ENCODE data around the gene POLR3E.
A peak's percentile ranks its signal among the peaks of the same experiment; 100 is the strongest.

POLR3E gene, protein sequence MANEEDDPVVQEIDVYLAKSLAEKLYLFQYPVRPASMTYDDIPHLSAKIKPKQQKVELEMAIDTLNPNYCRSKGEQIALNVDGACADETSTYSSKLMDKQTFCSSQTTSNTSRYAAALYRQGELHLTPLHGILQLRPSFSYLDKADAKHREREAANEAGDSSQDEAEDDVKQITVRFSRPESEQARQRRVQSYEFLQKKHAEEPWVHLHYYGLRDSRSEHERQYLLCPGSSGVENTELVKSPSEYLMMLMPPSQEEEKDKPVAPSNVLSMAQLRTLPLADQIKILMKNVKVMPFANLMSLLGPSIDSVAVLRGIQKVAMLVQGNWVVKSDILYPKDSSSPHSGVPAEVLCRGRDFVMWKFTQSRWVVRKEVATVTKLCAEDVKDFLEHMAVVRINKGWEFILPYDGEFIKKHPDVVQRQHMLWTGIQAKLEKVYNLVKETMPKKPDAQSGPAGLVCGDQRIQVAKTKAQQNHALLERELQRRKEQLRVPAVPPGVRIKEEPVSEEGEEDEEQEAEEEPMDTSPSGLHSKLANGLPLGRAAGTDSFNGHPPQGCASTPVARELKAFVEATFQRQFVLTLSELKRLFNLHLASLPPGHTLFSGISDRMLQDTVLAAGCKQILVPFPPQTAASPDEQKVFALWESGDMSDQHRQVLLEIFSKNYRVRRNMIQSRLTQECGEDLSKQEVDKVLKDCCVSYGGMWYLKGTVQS

DNA sequence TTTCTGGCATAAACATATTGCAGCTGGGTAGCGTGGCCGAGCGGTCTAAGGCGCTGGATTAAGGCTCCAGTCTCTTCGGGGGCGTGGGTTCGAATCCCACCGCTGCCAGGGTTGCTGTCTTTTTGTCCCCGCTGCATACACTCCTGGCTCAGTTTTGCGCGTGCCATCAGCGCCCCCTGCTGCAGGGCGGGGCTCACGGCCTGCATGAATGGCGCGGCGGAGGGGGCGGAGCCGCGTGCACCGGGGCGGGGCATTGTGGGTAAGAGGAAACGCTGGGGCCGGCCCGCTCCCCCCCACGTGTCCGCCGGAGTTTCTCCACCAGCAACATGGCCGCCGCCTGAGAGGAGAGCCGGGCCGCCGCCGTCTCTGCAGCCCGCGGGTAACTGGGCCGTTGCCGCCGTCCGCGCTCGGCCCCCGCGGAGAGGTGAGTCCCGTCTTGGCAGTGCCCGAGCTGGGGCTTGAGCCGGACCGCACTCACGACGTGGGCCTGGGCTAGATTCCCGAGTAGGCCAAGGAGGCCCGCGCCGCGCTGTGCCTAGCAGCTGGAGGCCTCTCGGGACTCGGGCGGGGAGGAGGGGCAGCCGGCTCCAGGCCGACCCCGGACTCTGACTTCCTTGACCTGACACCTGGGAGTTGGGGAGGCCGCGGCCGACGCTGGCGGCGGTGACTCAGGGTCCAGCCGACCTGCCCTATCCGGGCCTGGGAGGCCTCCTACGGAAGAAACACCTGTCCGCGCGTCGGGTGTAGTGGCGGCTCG is at the start of gene POLR3E:
Gene POLR3E, plus strand, starts transcription at position 296 of the 757 bp plus-strand sequence. CDS start 5,560 bp downstream, outside the sequence.
- DNase-seq (ENCODE audit: low spot score): peak; percentile 100

DNA sequence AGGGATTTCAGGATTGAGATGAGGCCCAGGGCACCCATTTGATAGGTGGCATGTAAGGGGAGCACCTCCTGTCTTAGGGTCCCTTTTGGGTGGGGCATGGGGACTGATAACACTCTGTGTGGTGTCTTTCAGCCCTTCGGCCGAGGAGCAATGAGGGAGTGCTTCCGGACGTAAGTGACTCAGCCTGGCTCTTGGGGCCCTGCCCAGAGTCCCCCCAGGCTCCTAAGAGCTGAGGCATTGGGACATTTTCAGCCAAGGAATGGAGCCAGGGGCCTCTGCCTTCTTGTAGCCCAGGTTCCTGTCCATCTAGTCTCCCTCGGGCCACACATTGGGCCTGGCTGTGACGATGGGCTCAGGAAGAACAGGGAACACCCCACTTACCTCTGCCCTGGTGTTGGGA is 46.7 kb upstream of the POLR3E start:
- no peak for DNase-seq (ENCODE audit: low spot score)

DNA sequence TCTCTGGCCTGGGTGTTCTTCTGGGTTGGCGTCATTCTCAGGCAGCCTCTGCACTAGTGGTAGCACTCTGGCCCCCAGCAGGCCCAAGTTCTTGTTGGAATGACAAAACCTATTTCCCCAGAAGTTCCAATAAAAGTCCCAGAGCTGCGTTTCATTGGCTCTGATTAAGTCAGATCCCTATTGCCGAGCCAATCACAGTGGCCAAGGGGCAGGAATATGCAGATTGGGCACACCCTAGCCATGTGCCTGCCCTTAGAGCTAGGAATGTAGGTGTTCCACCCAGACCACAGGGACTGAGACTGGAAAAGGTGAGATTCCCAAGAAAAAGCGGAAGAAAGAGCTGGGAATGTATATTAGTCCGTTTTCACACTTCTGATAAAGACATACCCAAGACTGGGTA is 44.9 kb upstream of the POLR3E start:
- DNase-seq (ENCODE audit: low spot score): no peak

DNA sequence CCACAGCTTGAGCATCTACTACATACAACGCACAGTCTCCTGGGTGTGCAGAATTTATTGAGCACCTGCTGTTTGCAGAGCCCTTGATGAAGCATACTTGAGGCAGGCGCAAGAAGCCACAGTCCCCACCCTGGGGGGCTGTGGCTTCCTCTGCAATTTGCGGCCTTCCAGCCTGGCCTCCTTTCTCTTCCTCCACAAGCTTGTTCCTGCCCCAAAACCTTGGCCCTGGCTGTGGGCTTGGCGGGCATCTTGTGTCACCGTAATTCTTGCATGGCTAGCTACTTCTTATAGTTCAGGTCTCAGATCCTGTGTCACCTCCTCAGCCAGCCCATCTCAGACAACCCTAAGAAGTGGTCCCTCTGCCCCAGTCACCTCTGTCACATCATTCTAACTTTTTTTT is 43.9 kb upstream of the POLR3E start:
- no peak for DNase-seq (ENCODE audit: low spot score)

DNA sequence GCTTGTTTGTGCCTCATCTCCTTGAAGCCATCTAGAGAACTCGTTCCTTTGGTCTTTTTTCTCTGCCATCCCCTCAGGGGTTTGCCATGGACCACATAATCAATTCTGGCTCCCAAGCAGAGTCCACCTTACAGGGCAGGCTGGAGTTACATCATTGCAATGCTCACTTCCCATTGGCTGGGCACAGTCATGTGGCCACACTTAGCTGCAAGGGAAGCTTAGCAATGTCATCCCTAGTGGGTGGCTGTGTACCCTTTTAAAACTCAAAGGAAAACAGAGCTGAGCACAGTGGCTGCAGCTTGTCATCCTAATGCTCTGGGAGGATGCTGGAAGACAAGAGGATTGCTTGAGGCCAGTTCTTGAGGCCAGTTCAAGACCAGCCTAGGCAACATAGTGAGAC is 41.9 kb upstream of the POLR3E start:
- no peak for DNase-seq (ENCODE audit: low spot score)

DNA sequence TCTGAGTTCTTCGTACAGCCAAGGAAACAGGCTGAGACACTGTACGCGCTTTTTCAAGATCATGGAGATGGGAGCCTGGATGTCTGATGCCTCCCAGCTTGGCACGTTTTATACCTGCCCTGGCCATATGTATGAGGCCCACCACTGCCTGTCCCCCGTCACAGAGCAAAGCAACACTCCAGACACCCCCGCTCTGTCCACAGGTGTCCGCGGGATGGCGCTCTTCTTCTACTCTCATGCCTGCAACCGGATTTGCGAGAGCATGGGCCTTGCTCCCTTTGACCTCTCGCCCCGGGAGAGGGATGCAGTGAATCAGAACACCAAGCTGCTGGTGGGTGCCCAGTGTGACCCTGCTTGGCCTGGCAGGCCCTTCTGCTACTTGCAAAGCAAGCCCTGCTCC is 39.8 kb upstream of the POLR3E start:
- DNase-seq (ENCODE audit: low spot score): no peak

DNA sequence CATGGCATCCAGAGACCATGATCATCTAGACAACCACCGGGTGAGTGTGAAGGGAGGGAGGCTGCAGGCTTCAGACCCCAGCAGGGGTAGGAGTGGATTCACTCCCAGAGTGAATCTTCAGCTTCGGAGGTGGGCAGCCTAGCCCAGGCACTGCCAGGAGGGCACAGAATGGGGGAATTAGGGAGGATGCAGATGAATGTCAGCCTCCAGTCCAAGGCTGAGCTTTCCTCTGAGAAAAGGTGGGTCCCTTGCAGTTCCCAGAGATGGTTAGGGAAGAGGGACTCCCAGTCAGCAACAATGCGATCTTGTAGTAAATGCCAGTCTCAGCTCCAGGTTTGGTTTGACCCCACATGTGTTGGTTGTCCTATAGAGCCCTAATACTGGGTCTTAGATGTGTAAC is 36.7 kb upstream of the POLR3E start:
- DNase-seq (ENCODE audit: low spot score): no peak

DNA sequence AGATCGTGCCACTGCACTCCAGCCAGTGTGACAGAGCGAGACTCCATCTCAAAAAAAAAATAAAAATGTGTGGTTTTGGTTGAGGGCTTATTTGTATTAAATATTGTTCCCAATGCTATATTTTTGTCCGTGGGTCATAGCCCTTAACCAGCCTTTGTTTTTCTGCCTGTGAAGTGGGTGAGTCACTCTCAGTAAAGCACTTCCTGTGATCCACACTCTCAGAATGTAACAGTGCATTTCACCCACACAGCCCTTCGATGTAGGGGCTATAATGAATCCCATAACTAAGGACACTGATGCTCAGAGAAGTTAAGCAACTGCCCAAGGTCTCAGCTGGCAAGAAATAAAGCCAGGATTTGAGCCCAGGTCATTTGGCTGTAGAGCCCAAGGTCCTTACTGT is 34.7 kb upstream of the POLR3E start:
- DNase-seq (ENCODE audit: low spot score): no peak

DNA sequence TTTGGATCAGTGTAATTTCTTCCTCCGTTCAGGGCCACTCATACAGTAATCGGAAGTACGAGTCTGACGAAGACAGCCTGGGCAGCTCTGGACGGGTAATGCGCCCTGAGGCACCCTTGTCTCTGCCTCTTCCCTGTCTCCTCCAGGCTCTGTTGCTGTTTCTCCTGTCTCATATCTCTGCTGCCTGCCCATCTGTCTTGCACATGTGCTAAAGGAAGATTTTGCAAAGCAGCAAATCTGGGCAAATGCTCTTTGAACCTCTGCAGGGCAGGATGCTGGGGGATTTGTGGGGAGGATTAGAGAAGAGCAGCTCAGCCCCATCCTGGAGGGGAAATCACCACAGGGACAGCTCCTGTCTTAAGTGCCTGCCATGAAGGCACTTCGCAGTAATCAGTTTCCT is 32.4 kb upstream of the POLR3E start:
- DNase-seq (ENCODE audit: low spot score): no peak

DNA sequence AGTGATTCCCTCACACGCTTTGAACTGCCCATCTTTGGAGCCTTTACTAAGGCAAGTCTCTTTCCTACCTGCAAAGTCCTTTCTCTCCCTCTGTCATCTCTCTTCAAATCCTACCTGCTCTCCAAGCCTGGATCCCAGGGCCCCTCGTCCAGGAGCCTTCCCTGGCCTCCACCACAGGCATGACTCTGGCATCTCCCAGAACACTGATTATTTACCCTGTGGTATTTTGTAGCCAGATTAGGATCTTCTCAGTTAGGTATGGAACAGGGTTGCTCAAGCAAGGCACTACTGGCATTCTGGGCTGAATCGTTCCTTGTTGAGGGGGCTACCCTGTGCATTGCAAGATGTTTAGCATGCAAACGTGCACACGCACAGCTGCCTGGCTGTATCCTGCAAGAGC is 31.9 kb upstream of the POLR3E start:
- DNase-seq (ENCODE audit: low spot score): no peak

DNA sequence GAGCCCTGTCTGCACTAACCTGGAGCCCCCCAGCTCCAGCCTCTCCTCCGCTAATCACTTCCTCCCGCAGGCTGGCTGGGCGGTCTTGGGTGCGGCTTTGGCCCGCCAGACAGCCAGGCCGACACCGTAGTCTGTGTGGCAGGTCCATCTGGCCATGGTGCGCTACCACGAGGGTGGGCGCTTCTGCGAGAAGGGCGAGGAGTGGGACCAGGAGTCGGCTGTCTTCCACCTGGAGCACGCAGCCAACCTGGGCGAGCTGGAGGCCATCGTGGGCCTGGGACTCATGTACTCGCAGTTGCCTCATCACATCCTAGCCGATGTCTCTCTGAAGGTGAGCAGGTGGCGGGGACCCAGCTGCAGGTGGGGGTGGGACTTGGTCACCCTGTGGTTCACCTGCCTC is 30.7 kb upstream of the POLR3E start:
- no peak for DNase-seq (ENCODE audit: low spot score)

DNA sequence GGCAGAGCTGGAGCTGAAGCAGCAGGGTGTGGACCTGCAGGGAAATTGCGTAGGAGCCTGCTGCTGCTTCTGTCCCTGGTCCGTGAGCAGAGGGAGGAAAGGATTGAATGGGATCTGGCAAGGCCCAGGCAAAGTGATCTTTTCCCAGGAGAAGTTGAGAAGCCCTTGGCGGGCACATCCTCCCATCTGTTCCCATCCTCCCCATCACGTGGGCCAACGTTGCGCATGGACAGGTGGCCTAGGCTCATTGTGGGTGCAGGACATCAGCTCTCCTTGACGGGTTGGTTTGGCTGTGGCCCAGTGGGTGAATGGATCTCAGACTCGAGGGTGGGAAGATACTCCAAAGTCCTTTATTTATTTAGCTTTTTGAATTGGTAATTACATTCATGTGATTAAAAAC is 29.4 kb upstream of the POLR3E start:
- DNase-seq (ENCODE audit: low spot score): no peak

DNA sequence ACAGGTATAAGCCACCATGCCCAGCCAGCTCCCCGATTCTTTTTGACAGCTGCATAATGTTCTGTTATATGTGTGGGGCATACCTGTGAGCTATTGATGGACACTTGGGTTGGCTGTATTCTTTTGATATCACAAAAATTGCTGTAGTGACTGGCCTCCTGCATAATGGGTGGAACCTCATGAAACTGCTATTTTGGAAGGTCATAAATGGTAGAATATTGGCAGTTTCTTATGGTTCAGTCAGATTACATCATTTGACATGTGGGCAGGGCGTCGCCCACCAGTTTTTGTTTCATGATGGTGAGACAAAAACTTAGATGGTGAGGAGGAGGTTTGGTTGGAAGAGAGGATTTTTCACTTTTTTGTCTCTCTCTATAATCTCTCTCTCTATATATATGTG is 26.7 kb upstream of the POLR3E start:
- no peak for DNase-seq (ENCODE audit: low spot score)

DNA sequence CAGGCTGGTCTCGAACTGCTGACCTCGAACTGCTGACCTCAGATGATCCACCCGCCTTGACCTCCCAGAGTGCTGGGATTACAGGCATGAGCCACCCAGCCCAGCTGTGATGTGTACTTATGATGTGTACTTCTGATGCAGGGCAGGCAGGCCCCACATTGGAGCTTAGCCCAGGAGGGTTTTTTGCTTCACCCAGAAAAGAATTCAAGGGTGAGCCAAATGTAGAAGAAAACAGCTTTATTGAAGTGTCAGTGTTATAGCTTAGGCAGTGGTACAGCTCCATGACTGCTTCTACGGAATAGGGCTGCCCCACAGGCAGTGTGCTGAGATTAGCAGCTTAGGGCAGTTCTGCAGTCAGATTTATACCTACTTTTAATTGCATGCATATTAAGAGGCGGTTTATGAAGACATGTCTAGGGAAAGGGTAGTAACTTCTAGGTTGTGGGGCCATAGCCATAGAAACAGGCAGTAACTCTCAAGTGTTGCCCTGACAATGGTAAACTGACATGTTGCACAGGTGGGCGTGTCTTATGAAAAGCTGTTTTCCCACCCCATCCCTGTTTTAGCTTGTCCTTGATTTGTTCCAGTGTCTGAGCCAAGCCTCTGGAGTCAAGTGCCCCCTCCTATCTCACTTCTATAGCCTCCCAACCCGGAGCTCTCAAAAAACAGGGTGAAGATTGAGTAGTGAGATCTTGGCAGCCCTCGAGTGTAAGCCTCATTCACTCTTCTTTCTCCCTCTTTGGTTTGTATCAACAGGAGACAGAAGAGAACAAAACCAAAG is 24.1 kb upstream of the POLR3E start:
- DNase-seq (ENCODE audit: low spot score): no peak

DNA sequence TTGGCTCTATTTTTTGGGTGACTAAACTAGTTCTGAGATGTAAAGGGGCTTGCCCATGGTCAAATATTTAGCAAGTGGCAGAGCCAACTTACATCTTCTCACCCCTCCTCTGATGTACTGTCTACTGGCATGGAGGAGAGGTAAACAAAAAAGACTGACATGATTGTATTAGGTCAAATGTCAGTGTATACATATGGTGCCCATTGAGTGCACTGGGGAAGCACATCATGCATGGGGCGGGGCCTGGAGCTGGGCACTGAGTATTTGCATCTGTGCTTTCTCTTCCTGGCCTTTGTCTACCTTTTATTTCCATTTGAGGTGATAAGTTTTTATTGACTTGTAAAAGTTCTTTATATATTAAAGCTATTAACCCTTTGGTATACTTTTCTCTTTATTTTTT is 22.3 kb upstream of the POLR3E start:
- no peak for DNase-seq (ENCODE audit: low spot score)

DNA sequence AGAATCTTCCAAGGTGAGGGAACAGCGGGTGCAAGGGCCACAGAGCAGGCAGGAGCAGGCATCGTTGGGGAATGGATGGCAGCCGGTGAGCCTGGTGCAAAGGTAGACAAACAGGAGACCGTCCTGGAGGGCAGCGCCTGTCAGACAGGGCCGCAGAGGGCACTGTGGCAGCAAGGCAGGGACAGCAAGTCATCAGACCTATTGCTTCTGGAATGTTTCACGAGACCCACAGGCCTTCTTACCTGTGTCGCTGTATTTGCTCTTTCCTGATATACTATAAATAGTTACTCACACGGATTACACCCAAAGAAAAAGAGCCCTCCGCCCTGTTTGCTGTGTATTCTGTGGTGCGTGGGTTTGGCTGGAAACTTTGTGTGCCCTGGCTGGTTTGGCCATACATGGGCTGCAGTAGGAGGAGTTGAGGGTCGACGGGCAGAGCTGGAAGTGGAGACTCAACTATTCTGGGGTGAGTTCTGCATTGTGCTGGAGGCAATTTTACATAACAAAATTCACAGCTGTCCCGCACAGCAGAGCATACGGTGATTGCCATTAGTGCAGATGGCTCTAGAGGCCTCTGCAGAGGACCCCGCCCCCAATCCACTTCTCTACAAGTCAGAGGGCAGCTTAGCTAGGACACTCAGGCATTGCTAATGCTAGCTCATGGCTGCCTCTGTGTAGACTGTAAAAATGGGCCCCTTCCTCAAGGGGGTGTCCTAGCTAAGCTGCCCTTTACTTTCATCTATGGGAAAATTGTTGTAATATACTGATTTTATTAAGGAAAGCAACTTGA is 18.6 kb upstream of the POLR3E start:
- DNase-seq (ENCODE audit: low spot score): no peak

DNA sequence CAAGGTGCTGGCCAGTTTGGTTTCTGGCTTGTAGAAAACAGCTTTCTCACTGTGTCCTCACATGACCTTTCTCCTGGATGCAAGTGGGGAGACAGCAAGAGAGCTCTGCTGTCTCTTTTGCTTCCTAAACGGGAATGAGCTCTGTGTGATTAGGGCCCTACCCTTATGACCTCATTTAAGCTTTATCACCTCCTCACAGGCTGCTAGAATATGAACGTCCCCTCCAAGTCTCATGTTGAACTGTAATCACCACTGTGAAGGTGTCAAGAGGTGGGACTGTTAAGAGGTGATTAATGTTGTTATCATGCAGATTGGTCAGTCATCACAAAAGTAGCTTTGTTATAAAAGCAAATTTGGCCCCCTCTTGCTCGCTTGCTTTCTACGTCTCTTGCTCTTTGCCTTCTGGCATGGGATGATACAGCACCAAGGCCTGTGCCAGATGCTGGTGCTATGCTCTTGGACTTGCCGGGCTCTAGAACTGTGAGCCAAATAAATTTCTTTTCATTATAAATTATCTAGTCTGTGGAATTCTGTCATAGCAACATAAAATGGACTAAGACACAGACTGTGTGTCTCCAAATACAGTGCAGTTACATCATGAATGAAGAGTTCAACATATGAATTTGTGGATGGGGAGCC is 14.8 kb upstream of the POLR3E start:
- DNase-seq (ENCODE audit: low spot score): no peak

DNA sequence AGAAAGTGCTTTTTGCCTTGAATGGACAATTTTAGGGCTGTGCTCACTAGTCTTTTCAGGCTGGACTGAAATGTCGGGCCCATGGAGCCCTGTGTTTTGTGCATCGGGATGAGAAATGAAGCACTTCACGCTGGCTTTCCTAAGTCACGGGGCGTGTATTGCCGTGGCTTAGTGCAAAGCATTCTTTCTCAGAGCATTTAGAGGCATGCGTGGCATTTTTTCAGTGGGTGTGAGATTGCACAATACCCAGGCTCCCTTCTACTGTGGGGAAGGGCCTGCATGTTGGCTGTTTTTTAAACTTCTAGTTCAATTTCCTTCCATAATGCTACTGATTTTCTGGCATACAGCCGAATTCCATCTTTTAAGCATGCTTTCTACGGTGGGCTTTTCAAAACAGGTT is 12.6 kb upstream of the POLR3E start:
- no peak for DNase-seq (ENCODE audit: low spot score)

DNA sequence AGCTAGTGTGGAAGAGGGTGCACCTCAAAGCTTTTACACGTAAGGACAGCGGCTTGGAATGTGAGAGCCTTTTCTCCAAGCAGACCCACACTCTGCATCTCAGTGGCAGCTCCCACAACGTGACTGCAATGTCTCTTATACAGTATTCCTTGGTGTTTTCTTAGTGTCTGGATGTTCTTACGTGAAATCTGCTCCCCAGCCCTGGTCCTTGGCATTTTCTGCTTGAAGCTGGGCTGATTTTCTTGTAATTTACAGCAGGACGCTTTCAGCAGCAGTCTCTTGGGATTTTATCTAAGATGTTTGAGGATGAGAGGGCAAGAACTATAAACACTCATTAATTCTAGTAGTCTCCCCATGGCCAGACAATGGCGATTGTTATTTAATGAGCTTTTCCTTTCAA is 12.1 kb upstream of the POLR3E start:
- DNase-seq (ENCODE audit: low spot score): no peak

DNA sequence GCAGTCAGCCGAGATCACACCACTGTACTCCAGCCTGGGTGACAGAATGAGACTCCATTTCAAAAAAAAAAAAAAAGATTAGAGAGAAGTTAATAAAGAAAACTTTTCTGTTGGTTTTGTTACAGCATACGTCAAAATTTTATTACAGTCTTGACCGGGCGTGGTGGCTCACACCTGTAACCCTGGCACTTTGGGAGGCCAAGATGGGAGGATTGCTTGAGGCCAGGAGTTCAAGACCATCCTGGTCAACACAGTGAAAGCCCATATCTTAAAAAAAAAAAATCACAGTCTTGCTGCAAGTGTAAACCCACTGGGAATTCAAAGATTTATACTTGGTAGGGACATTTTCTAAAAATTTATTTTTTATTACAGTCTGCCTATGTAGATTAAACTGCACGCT is 6.2 kb upstream of the POLR3E start:
- no peak for DNase-seq (ENCODE audit: low spot score)

DNA sequence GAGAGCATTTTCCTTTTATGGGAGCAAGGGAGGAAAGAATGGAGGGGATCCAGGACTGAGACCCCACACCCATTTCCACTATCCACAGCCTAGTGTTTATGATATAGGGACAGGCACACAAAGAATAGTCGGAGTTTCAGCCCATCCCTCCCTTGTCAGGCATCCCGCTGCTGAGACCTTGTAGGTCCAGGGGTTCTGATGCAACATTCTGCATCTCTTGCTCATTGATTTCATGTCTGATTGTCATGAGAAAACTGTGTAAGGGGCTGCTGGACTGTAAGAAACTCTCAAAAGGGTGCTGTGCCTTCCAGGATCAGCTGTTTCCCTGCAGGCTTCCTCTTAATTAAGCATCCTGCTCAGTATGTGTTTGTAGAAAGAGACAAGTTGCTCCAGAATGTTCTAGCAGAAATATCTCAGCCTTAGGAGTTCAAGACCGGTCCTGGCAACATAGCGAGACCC is 5.3 kb upstream of the POLR3E start:
- no peak for DNase-seq (ENCODE audit: low spot score)
